HG02870 (cell line): Measurements from ENCODE around the gene IGF2R.
"Not testable (repeated sequence)": the region's sequence is repeated elsewhere in the genome, so short reads cannot be mapped to it uniquely, and the experiment has no call there.

Experiments used
- ATAC-seq: cut with Tn5 transposase; IDR thresholded peaks from one replicate; pipeline ENCODE4 v1.9.1; 2021; ENCODE audit warnings: mild to moderate bottlenecking, moderate library complexity; ENCODE audit not compliant: unreplicated experiment

Gene IGF2R

DNA sequence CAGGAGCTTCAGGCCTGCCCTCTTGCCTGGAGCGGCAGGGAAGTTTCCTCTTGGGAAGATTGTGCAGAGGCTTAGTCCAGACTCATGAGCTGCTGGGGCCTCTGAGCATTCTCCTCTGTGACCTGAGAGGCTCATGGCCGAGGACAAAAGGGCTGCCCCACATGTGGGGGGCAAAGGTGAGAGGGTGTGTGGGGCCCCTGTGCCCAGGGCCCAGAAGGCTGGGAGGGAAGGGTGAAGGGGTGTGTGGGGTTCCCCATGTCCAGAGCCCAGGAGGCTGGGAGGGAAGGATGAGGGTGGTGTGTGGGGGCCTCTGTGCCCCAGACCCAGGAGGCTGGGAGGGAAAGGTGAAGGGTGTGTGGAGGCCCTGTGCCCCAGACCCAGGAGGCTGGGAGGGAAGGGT lies 101.9 kb downstream of the IGF2R start:
- no peak for ATAC-seq

DNA sequence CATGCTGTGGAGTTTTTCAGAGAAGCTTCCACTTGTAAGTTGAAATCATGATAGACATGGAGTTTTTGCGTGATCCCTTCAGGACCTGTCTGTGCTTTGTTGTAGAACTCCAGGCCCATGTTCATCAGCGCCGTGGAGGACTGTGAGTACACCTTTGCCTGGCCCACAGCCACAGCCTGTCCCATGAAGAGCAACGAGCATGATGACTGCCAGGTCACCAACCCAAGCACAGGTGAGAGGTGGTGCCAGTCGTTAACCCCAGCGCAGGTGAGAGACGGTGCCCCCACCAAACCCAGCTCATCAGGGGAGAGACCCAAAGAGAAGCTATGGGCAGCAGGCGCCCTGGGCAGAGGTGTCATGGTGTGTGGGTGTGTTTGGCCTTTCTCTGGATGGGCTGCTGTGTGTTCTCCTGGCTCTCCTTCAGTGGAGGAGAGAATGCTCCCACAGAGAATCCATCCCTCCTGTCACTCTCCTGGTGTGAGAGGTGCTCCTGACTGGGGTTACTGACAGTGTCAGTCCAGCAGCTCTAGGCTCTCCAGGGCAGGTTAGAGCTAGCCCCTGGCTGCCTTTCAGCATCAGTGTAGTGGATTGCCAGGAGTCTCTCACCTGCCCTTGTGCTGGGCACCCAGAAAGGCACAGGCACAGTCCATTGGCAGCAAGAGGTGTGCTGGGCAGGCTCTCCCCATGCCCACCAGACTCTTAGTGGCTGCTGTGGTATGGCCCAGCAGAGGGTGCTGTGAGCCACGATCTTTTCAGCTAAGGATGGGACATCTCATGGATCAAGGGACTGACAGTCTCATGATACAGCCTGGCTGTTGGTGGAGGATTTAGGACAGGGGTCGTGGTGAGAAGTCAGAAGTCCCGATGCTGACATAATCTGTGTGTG lies 103.2 kb downstream of the IGF2R start:
- no peak for ATAC-seq

DNA sequence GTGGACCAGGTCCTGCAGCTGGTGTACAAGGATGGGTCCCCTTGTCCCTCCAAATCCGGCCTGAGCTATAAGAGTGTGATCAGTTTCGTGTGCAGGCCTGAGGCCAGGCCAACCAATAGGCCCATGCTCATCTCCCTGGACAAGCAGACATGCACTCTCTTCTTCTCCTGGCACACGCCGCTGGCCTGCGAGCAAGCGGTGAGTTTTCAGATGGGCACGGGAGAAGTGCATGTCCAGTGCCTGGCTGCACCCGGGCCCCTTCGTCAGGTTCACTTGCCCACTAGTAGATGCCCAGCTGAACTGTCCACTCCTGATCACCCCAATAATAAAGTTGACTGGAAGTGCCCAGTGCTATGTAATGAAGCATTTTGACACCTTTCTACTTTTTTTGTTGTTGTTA lies 104.4 kb downstream of the IGF2R start:
- ATAC-seq, result no peak

DNA sequence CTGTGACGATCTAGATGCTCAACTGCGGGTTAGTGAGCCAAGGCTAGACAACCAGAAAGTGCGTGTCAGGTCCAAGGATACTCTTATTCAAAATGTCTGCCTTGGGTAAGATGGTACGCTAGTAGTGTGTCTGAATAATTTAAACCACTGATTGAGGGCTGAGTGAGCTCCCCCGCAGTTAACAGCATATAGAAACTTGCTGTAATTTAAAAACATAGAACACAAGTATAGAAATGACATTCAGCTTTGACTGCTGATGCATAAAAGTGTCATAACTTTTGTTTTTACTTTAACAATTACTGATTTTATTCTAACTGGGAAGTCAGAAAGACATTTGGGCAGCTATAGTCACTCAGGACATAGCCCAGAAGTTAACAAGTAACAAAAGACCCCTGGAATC lies 107.1 kb downstream of the IGF2R start:
- ATAC-seq, result peak; percentile 78

DNA sequence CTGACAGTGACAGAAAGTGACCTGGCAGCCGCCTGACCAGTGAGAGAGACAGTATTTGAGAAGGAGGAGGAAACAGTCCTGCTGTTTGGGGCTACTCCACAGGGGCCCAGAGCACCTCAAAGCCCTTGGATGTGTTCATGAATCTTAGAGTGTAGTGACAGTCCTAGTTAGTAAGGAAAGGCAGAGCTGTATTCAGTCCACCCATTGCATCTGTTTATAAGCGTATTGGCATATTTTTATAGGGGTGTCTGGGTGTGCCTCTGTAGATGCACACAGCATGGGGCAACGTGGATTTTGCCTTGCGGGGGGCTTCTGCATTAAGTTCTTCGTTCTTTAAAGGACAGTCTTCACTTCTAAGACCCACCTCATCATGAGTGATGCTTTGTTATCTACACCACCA lies 108.1 kb downstream of the IGF2R start:
- no peak for ATAC-seq

DNA sequence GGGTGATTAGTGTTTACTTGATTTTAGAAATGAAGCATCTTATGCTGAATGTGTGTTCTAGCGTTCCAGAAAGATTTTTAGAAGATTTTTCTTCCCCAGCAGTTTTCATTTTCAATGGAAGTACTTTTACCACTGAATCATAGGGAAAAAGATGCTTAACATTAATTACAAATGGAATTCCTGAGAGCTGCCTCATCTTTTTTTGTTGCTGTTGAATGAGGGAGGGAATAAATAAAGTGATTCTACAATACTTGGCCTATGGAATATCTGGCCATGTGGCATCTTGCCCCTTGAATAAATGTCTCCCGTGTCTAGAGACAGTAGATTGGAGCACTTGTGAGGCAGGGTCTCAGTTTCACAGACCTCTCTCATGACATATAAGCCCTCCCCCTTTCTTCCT lies 108.6 kb downstream of the IGF2R start:
- no peak for ATAC-seq

DNA sequence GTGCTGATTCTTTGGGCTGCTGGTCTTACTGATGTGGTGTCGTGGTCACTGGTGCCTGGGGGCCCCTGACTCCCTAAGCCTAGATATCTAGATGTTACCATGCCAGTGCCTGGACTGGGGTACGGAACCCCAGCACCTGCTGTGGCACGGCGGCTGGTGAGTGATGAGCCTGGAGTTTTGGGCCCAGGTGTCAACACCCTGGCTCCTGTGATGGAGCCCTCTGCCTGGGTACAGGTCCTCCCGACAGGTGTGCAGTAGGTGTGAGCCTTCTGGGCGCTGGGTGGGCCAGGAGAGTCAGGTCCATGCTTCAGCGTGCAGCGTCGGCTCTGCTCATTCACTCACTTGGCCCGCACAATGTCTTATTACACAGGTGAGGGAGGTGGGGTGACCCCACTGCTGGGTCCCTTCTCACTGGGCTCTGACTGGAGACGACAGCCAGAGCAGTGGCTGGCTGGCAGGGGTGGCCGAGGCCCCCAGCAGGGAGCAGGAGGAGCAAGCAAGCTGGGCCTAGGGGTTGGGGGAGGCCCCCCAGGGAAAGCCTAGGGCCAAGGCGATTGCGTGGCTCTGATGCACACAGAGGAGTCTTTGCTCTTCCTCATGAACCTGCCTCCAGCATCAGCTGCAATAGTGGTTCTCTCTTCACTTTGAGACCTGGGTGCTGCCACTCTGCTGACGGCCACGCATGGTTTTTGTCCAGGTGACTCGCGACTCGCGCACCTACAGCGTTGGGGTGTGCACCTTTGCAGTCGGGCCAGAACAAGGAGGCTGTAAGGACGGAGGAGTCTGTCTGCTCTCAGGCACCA lies 110.2 kb downstream of the IGF2R start:
- no peak for ATAC-seq

DNA sequence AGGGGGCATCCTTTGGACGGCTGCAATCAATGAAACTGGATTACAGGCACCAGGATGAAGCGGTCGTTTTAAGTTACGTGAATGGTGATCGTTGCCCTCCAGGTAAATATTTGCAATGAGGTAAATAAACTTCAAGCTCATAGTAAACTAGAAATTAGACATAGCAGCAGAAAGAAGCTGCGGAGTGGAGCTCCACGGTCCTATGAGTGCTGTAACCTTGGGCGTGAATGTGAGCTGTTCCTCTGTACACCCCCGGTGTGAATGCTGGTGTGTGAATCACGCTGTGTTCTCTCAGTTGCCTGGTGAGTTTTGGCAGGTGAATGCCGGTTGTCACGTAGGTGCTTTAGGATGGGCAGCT lies 110.8 kb downstream of the IGF2R start:
- ATAC-seq, result no peak

DNA sequence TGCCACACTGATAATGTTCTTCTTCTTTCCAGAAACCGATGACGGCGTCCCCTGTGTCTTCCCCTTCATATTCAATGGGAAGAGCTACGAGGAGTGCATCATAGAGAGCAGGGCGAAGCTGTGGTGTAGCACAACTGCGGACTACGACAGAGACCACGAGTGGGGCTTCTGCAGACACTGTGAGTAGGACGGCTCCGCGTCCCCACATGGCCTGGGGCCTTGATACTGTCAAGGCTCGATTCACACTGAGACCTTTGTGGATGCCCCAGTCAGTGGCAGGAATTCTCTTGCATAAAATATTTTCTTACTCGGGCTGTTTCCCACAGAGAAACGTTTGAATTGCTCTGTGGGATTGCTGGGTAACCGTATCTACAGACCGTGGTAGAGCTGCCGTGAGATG lies 111.2 kb downstream of the IGF2R start:
- no peak for ATAC-seq

DNA sequence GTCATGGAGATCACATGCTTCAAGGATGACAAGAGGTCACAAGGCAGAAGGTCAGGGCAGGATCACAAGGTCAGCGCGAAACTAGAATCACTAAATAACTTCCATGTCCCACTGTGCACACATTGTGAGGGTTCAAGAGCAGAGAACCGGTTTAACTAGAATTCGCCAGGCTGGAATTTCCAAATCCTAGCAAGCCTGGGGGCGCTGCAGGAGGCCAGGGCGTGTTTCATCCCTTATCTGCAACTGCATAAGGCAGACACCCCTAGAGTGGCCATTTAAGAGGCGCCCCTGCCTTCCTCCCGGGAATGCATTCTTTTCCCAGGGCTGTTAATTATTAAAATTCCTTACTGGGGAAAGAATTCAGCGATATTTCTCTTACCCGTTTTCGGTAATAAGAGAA lies 112.5 kb downstream of the IGF2R start:
- no peak for ATAC-seq

DNA sequence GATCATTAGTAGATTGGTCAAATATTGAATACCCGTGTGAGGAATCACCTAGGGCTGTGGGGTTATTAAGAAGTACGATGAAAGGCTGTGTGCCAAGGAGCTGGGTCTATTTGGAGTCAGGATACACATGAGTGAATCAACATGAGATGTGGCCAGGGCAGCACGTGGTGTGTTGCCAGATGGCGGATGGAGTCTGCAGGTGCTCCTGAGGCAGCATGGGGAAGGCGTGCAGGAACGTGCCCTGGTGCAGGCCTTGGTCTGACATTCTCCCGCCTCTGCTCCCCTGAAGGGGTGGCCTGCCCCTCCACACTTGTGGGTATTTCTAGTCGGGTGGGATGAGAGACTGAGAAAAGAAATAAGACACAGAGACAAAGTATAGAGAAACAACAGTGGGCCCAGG lies 113.7 kb downstream of the IGF2R start:
- ATAC-seq, result no peak

DNA sequence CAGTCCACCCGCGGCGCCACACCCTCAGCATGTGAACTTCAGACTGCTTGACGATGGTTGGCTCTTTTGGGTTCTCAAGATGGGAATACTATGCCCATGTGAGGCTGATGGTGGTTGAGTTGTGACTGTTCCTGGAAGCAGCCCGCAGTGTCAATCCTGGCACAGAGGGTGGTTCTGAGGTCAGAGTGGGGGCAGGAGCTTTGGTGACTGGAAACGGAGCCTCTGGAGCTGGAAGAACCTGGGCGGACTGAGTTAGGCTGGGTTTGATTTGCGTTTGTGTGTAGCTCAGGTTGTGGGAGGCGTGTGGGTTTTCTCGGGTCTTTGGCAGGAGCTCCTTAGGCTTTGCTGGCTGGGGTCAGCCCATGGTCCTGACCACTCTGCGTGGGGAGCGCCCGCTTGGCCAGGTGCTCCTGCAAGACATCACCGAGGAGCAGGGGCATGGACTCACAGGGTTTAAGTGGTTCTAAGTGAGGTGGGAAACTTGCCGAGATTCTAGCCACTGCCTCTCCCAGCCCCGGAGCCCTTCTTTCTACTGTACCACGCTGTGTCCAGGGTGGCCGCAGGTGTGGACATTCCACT lies 115.4 kb downstream of the IGF2R start:
- no peak for ATAC-seq

DNA sequence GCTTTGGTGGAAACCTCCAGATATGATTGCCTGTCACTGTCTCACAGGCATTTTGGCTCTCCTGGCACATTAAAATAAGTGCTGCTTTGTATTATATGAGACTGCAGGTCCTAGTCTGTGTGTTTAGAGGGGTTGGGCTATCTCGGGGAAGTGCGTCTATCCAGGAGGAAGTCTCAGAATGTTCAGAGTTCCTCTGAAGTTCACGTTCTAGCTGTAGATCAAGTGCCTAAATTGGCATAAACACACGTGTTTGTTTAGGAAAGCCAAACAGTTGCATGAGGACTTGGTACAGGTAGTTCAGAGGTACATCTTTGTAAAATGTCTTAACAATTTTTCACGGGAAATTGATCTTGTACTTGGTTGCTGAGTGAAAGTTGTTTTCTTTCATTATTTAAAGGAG lies 116.3 kb downstream of the IGF2R start:
- no peak for ATAC-seq

DNA sequence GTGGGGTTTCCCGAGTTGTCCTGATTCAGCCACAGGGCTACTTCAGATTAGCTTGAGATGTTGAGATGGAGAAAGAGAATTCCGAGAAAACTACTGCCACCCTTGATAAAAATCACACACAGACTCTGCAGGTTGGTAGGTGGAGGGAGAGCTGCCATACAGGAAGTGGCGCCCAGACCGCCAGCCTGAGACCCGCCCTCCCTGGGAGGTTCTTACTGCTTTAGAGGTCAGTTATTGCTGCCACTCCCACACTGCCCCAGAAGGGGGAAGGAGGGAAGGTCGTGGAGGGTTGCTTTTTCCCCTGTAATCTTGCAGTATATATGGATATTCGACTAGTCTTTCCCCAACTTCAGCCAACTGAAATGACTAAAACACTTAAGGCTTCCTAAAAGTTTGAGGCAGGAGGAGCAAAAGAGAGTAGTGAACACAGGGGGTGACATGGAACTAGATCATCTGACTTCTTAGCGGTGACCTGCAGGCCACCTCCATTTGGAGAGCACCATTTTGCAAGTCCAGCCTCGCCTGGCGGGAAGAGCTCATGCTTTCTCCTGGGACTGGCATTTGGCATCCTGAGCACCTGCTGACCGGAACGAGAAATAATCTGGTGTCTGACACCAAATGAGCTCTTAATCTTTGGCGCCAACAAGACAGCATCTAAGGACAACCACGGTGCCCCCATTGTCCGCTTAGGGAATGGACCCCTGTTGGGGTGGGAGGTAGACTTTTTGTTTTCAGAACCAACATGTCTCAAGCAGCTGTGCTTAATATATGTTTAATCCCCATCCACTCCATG lies 117.0 kb downstream of the IGF2R start:
- no peak for ATAC-seq

DNA sequence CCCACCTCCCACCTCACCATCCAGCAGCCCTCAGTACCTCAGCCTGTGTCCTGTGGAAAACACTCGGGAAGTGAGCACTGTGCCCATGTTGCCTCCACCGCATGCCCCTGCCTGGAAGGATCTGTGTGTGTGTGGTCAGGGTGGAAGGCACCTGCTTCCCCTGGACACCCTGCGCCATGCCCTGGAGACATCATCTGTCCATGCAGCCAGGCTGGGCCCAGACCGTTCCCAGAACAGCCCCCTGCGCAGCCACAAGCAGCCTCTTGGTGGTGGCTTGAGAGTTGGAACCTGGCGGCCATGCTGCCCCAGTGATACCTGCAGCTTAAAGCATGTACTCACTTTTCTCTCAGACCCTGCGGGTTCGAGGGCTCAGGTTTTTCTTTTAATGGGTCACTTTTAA lies 117.9 kb downstream of the IGF2R start:
- no peak for ATAC-seq

DNA sequence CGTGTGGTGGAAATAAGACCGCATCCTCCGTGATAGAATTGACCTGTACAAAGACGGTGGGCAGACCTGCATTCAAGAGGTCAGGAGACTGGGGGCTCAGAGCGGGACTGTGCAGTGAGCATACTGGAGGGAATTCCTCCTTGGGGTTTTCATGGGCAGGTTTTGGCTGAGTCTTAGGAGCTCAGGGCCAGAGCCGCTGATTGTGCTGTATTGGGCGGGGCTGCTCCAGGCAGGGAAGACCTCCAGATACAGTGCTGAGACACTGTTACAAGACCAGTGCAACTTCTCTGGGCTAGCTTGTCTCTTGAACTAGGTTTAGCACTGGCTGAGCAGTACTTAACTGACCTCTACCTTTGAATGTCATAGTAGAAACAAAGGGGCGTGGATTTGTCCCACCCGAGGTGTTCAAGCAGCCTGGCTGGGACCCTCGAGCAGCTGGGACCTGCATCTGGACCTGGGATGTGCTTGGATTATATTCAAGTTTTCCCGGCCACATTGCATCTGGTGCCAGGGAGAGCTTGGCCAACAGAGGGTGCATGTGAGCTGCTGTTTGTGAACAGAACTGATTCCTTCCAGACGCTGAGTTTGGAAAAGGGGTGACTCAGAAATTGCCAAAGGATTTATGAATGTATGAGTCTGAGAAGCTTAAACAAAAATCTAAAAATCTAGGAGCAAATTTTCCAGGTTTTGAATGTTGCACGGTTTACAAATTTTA lies 119.3 kb downstream of the IGF2R start:
- no peak for ATAC-seq

DNA sequence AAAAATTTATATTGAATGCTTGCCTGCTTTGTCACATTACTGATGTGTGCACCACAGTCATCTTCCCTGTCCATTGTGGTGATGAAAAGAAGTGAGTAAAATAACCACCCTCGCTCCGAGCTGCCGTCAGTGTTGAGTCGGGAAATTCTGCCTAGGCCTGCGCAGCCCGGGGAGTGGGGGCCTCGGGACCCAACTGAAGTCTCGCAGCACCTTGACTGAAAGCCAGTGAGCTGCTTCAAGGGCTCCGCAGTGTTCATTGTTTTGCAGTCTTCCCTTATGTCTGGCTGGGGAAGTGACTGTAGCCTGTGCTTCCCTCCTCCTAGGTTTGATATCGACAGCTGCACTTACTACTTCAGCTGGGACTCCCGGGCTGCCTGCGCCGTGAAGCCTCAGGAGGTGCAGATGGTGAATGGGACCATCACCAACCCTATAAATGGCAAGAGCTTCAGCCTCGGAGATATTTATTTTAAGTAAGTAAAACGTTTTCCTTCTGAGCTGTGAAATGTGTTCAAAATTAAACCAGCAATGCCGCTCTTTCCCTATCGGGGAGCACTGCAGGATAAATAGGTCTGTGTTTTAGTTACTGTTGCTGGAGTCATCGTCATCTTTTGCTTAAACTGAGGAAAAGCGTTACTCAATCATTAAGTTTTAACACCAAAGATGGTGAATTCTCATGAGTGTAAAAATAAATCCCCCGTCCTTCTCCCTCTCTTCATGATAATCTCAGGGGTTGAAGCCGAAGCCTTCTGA lies 120.1 kb downstream of the IGF2R start:
- no peak for ATAC-seq

DNA sequence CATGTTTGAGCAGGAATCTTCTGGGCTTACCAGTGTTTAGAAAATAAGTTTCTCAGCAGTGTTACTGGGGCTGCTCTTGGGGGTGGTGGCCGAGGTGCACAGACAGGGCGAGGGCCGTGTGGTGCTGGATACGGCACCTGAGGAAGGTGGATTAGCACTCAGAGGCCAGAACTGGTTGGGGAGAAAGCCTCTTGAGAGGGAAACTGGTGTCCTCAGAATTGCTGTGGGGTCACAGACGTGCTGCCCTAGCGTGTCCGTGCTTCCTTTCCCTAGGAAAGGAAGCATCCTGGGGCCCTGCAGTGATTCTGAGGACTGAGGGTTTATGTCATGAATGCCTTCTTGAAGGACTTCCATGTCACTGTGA lies 120.6 kb downstream of the IGF2R start:
- ATAC-seq, result no peak

DNA sequence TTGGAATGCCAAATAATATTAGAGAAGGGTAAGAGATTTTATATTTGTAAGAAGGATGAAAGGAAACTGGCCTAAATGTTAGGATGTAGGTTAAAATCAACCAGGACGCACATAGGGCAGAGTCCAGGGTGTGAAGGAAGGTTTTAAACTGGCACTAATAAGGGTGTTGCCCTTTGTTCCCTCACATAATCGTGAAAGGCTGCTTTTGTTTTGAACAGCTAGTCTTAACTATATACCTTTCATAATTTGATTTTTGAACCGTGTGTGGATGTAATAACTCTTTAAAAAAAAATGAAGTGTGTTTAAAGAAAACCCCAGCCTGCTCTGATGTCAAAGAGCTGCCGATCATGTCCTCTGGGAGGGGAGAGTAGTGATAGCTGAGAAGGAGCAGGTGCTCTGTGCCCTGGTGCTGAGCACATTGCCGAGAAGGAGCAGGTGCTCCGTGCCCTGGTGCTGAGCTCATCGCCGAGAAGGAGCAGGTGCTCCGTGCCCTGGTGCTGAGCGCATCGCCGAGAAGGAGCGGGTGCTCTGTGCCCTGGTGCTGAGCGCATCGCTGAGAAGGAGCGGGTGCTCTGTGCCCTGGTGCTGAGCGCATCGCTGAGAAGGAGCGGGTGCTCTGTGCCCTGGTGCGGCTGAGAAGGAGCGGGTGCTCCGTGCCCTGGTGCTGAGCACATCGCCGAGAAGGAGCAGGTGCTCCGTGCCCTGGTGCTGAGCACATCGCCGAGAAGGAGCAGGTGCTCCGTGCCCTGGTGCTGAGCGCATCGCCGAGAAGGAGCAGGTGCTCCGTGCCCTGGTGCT lies 121.8 kb downstream of the IGF2R start:
- not testable (repeated sequence) for ATAC-seq
